Coronary artery (tissue), 2 donors: ENCODE measurements around the gene DNAJC5.

Experiments
- DNase-seq: peaks from one replicate; pipeline ENCODE4 v3.0.0-alpha.2; 2017; ENCODE audit warnings: low spot score
- H3K27ac ChIP-seq, 2 donors: fragments of 200-600 bp; sonication (generic); one replicate each; pipeline ENCODE4 v1.5.1; 2016 to 2019
- H3K4me3 ChIP-seq: fragments of 200-600 bp; sonication (generic); 2 replicates; pipeline ENCODE4 v1.5.1; 2016; ENCODE audit warnings: mild to moderate bottlenecking, moderate library complexity
- CTCF ChIP-seq: fragments of 200-600 bp; sonication (generic); IDR thresholded peaks from one replicate; pipeline ENCODE4 v1.5.1; 2019; ENCODE audit warnings: antibody characterized with exemption

Gene DNAJC5

DNA sequence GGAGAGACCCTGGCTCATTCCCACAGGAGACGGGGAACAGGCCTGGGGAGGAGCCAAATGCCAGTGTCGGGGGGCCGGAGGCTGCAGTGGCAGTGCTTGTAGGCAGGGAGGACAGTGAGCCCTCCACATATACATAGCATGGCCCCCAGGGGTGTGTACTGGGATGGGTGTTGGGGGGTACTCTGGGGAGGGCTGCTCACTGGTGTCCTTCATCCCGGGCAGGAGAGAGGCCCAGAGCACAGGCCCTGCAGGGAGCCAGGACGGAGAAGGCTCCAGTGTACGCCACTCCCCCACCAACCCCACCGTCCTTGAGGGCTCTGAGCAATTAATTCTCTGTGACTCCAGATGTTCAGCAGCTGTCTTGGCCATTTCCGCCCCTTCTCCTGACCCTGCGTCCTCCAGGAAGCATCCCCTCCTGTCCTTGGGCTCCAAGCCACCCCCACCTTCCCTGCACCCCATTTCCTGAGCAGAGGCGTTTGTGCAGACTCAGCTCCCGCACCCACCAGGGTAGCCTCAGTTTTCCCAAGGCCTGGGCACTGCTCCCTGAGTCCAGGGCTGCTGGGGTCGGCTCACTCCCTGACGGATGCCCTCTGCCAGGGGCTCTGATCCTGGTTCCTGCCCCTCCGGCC, 37.0 kb upstream of the DNAJC5 start:
- TF ChIP-seq CTCF: no peak
- H3K27ac ChIP-seq: no peak overlapping the region
- H3K4me3 ChIP-seq: no peak overlapping the region
- no peak for DNase-seq

- H3K4me3 ChIP-seq: no peak overlapping the region
- no peak for TF ChIP-seq CTCF
- H3K27ac ChIP-seq: peak overlapping the region in 1 of 2 donors; percentile 49
- no peak for DNase-seq
Observed at GRCh38 chr20:63858393-63859165, 36.3 kb upstream of the DNAJC5 start.

- no peak for DNase-seq
- no peak overlapping the region for H3K4me3 ChIP-seq
- peak overlapping the region in 1 of 2 donors; percentile 22 for H3K27ac ChIP-seq
- TF ChIP-seq CTCF: no peak
Observed at GRCh38 chr20:63859166-63859699, 35.7 kb upstream of the DNAJC5 start.

DNA sequence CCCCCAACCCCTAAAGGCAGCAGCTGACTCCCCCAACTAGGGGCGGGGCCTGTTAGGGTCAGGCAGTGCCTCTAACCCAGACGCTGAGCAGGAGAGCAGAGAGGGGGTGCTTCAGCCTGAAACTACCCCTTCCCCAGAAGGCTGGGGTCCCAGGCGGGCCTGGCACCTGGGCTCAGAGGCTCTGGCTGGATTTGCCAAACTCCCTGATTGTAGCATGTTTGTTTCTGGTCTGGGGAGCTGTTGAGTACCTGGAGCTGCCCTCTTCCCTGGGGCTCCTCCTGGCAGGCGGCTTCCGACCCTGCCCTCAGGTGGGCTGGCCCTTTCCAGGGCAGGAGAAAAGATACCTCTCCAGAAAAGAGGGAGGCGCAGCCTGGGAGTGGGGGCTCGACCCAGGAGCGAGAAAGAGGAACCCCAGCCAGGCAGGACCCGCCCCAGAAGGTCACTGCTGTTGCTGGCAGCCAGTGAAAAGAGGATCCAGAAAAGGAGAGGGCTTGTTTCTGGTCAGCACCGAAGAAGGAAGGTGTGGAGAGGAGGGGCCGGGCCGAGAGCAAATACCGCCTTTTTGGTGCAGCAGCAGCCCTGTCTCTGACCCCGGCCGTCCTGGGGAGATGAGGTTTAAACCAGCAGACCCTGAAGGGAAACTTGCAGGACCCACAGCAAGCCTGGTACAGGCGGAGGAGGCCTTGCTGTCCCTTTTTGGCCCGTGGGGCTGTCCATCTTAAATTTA, 34.4 kb upstream of the DNAJC5 start:
- no peak for TF ChIP-seq CTCF
- no peak for DNase-seq
- H3K27ac ChIP-seq: no peak overlapping the region
- no peak overlapping the region for H3K4me3 ChIP-seq

GRCh38 chr20:63861365-63861934, 33.5 kb upstream of the DNAJC5 start, which contains the start of gene ABHD16B:
ABHD16B (plus strand) TSS chr20:63861498; CDS start chr20:63861541, 43 bp downstream.
- Histone ChIP-seq H3K4me3 (no peak within 1 kb of the TSS), H3K27ac (no peak within 1 kb of the TSS)
- no peak for DNase-seq
- TF ChIP-seq CTCF: no peak

DNA sequence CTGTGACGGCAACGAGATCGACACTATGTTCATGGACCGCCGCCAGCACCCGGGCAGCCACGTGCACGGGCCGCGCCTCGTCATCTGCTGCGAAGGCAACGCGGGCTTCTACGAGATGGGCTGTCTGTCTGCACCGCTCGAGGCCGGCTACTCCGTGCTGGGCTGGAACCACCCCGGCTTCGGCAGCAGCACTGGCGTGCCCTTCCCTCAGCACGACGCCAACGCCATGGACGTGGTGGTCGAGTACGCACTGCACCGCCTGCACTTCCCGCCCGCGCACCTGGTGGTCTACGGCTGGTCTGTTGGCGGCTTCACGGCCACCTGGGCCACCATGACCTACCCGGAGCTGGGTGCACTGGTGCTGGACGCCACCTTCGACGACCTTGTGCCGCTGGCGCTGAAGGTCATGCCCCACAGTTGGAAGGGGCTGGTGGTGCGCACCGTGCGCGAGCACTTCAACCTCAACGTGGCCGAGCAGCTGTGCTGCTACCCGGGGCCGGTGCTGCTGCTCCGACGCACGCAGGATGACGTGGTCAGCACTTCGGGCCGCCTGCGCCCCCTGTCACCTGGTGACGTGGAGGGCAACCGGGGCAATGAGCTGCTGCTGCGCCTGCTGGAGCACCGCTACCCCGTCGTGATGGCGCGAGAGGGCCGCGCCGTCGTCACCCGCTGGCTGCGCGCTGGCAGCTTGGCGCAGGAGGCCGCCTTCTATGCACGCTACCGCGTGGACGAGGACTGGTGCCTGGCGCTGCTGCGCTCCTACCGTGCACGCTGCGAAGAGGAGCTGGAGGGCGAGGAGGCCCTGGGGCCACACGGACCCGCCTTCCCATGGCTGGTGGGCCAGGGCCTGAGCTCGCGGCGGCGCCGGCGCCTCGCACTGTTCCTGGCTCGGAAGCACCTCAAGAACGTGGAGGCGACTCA, 32.7 kb upstream of the DNAJC5 start:
- DNase-seq: no peak

More for the DNA sequence above, 32.7 kb upstream of the DNAJC5 start:
- Histone ChIP-seq H3K27ac (no peak overlapping the region), H3K4me3 (no peak overlapping the region)
- no peak for TF ChIP-seq CTCF
